HG02623 (cell line): ENCODE results near the gene PIP5K1B.

ENCODE experiments used
- ATAC-seq: cut with Tn5 transposase; IDR thresholded peaks from one replicate; pipeline ENCODE4 v1.9.1; 2021; ENCODE audit warnings: moderate library complexity; ENCODE audit not compliant: unreplicated experiment

Gene PIP5K1B

DNA sequence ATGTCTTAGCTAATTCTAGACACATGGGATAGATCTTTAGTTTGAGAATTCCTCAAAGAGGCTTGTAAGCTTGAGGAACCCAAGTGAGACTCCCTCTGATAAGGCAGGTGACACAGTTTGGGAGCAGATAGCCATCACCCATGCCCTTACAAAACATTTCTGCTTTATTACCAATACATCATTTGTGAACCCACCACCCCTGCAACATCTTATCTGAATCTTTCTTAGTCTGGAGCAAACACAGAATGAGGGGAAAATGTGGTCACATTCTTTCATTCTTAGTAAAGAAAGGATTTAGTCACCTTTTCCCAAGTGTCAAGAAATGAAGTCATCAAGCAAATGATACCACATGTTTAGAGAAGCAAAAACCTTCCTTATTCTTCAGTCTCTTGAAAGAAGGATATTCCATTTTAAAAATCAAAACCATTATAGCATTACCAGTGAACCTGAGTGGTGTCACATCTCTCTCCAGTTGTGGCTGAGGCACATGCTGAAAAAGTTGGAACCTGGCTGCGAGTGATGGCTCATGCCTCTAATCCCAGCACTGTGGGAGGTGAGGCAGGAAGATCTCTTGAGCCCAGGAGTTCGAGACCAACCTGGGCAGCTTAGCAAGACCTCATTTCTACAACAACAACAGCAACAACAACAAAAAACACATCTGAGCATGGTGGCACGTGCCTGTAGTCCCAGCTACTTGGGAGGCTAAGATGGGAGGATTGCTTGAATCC, 243.0 kb downstream of the PIP5K1B start:
- no peak for ATAC-seq

DNA sequence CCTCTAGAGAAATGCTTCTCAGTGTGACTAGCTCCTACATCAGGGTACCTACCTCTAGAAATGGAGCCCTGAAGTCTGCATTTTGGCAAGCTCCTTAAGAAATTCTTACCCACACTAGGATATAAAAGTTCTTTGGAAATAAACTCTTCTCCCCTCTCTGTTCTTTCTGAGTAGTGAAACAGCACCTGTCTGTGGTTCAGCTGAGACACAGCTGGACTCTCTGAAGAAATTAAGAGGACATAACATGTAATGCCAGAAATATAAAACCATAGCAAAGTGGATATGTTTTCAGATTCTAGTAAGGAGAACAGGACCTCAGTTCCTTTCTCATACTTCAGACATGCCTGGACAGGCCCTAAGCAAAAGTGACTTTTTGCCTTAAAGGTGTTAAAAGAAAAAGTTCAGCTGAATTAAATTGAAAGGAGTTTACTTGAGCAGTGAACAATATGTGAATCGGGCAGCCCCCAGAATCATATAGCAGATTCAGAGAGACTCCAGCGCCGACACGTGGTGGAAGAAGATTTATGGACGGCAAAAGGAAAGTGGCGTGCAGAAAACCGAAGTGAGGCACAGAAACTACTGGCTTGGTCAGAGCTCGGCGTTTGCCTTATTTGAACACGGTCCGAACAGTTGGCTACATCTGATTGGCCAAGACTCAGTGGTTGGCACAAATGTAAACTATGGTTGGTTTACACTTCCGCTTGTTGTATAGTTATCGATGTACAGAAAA, 244.4 kb downstream of the PIP5K1B start:
- peak; percentile 31 for ATAC-seq

DNA sequence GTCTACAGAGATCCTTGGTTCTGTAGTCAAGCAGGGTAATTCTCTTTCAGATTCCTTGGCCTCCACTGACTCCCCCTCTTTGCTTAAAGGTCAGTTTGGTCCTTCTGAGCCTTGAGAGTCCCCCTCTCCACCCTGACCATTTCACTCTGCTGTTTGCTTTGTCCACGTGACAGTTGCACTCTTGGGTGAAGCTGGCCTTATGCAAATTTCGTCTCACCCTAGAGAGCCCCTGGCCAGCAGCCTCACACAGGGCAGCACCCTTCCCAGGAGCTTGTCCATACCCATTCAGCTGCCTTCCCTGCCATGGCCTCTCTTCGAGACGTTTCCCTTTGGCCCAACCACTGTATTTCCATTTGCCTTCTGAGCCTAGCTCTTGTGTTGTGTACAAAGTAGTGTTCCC, 245.1 kb downstream of the PIP5K1B start:
- ATAC-seq, result no peak

DNA sequence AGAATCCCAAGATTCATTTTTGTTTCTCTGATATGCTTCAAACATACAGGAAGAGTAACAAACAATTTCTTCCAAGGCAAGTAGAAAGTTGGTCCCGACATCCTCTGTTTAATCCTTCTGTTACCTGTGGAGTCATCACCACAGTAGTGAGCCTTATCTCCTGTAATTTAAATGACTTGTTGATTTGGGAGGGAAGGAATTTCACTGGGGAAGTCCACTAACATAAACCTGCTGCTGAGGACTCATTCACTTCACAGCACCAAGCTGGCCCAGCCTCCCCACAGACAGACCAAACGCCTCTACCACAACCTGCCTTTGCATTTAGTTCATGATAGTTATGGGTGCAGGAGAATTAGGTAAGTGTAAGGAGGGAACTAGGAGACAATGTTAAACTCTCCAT, 245.6 kb downstream of the PIP5K1B start:
- no peak for ATAC-seq

DNA sequence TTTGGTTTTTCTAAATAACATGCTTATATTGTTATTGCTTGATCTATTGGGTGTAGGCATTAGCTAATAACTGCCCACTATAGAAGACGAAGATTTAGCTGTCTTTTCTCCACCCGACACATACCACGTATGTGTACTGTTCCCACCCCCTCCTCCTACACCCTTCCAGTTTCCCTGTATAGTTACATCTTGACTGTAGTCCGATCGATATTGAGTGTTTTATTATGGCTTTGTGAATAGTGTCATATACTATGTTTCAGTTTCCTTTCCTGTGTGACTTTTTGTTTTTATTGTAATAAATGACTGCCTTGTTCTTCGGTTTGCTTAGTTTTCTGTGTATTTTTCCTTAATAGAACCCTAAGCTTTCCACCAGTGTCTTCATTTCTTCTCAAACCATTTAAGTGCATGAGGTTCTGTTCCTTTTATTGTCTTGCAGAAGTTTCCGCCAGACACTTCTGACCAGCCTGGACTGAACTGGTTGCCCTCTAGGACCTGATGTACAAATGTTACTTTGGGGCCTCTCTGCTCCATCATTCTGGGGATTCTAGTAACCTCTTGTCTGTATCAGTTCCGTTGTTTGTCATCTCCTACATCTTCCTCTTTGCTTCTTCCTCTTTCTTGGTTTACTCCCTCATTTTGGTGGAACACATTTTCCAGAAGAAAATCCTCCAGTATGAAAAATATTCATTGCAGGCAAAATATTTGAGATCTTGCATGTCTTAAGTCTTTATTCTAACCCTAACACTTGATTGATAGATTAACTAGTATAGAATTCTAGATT, 247.0 kb downstream of the PIP5K1B start:
- peak; percentile 56 for ATAC-seq

DNA sequence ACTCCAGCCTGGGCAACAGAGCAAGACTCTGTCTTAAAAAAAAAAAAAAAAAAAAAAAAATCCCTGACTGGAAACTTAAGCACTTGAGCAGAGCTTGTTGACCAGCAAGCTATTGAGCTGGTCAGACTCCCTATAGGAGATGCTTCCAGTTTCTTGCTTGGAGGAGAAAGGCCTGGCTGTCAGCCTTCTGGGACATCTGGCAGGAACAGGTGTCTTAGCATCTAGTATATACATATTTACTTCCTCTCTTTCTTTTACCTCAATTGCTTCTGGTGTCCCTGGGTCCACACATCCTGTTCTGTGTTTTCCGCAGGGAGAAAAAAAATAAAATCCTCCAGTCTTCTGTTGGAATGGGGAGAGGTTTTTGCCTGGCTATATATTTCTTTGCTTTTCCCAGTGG, 248.7 kb downstream of the PIP5K1B start:
- ATAC-seq, result no peak

DNA sequence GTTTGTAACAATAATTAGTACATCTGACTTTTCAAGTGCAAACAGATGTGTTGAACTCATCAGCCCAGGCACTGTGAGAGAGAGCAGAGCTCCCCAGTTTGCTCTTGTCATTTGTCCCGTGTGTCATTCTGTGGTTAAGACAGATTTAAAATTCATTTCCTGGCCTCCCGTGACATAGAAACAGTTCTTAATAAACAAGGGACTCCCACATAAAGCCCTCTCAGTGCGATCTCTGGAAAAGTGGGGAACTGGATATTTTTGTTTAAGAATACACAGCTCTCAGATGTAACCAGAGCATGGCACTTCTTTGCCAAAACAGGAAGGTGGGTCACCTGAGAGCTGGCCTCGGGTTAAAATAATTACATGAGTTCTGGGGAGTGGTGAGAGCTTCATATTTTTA, 250.3 kb downstream of the PIP5K1B start:
- no peak for ATAC-seq

DNA sequence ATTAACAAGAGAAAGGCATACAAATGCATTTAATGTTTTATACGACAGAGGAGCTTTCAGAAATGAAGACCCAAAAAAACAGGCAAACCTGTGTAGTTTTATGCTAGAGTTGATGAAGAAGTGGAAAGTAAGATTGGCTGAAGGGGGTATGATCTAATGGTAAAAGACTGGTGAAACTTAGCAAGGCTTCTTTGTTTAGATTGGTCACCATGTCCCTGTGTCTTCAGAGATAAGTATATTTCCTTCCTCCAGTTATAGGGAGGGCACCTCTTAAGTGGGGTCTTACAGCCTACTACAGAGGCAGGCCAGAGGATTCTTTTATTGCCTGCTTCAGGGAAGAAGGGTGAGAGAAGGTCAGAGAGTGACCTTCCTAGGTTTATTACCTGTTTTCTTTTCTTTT, 252.4 kb downstream of the PIP5K1B start:
- ATAC-seq, result no peak

DNA sequence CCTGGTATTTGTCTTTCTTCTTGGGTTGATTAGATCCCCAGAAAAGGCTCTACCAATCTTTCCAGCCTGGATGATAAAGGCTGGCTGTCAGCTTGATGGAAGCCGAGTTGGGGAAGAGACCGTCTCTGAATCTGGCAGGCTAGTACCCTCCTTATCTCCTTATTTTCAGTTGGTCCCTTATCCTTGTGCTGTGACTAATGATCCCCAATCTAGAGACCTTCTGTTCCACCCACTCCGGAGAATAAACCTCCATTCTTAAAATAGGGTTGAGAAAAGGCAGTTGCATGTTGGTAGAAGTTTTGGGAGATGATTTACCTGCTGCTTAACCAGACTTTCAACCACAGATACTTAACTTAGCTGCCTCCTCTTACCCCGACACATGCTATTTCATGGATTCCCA, 256.5 kb downstream of the PIP5K1B start:
- no peak for ATAC-seq

DNA sequence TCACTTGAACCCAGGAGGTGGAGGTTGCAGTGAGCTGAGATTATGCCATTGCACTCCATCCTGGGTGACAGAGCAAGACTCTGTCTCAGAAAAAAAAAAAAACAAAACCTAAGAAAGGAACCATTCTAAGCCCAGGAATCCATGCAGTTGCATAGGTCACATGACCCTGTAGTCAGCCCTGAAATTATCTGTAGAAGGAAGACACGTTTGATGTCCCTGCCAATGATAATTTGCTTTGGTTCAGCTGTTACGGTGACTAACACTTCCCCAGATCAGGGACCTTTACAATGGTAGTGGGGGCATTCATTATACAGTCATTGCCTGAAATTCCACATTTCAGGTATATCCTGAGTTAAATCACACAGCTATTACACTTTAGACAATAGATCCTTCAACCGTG, 258.4 kb downstream of the PIP5K1B start:
- ATAC-seq, result no peak

DNA sequence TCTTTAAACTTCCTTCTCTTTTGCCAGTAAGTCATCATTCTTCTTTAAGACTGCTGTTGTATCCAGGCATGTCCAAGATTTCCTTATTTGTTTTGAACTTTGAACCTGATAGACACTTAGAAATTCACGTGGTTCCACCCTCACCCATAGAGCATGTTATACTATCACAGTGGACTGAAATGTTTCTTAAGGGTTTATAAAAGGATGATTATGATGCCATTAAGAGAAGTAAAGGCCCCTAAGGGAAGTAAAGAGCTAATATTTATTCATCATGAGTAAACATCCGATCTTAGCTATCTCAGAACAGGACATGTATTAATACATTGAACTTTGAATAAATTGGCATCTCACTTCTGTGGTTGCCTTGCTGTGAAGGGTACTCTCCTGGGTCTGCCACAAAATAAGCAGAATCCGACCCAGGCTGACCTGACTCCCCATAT, 259.1 kb downstream of the PIP5K1B start:
- no peak for ATAC-seq

DNA sequence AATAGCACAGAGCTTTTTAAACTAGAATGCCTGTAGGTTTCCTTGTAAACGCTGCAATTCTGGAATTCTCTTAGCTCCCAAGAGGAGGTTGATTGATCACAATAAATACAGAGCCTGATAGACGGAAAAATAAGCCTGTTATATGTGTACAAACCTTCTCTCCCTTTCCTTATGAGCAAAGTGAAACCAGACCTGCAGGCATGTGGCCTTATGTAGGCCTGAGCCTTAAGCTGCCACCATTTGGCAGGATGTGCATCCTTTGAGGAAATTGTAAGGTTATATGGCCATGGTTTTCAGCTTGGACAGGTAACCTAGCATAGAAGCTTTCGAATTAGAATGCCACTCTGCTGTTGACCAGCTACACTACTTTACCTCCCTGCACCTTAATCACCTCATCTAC, 259.7 kb downstream of the PIP5K1B start:
- ATAC-seq, result no peak

DNA sequence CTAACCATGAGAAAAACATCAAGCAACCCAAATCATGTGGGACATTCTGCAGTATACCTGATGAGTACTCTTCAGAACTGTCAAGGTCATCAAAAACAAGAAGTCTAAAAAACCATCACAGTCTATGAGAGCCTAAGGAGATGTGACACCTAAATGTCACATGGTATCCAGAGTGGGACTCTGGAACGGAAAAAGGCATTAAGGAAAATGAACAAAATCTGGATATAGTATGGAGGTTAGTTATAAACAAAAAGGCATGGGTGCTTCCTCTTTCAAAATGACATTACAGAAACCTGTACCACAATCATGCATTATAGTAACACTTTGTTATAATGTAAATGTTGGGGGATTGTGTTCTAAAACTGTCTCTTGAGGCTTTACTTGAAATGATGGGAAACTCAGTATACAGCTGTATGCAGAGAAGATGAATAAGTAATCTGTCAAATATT, 261.5 kb downstream of the PIP5K1B start:
- ATAC-seq, result peak; percentile 83

DNA sequence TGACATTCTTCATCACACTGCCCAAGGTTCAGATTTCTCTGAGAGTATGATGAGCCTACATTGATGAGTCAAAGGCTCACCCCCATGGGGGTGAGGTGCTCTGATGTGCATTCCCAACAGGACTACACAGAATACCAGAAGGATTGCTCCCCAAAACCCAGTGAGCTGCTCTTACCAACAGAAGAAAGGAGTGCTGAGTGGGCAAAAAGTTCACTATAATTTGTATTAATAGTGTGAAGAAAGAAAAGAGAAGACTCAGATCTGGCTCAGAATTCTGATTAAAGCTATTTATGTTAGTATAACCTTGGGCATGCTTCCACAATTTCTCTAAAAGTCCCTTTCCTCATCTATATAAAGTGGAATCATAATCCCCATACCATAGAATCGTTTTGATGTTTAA, 262.8 kb downstream of the PIP5K1B start:
- no peak for ATAC-seq

DNA sequence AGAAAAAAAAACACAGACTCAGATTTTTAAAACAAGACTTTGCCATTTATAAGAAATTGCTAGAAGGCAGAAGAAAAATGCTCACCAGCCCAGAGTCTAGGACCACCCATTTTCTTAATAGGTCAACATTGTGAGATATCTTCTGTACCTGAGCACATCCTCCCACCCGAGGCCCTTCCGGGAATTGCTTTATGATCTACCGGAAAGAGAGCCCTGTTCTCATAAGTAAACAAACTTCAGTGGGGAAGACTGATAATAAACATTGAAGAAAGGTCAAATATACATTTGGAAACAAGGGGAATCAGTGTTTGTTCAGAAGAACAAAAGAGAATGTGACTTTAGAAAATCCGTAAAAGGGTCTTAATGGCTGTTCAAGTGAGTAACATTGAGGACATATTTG, 264.5 kb downstream of the PIP5K1B start:
- ATAC-seq, result no peak

DNA sequence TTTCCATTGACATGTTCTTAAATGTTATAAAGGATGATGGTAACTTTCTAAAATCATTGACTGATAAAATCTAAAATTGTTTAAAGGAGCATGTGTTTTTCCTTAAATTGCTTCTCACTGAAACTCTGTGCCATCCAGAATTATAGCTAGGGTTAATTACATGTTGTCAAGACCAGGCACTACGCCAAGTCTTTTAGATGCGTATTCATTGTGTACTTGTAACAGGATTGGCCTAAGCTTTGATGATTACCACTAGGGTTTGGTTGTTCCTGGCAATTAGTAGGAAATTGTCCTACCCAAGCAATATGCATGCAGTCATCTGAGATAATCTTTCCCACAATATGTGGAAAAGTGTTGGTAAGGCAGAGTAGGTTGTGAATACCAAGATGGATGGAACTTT, 265.1 kb downstream of the PIP5K1B start:
- ATAC-seq, result no peak

DNA sequence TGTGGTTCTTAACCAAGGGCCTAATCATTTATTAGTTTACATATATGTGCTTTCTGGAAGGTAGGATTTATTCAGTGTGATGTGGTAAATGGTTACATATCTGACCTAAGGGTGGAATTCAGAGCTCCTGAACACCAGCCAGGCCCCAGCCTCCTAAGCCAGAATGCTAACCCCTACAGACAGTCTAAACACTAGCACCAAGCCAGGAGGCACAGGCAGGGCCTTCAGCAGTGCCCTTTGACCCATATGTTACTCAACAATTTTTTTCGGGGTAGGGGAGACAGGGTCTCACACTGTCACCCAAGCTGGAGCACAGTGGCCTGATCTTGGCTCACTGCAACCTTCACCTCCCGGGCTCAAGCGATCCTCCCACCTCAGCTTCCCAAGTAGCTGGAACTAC, 268.6 kb downstream of the PIP5K1B start:
- no peak for ATAC-seq

DNA sequence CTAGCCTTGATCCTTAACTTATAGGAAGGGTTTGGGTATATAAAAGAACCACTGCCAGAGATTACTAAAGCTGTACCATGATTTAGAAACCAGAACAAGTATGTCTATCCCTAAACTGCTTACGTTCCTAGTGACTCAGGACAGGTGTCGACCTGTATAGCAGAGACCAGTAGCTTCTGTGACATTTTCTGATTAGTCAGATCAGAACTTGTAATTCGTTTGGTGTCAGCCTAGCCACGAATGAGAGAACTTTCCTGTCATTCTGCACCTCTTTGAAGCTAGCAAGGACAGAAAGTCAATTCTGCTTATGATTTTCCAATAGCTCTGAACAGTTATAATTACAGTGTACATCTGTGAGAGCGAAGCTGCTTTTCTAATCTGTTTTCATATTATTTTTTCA, 269.4 kb downstream of the PIP5K1B start:
- peak; percentile 92 for ATAC-seq

DNA sequence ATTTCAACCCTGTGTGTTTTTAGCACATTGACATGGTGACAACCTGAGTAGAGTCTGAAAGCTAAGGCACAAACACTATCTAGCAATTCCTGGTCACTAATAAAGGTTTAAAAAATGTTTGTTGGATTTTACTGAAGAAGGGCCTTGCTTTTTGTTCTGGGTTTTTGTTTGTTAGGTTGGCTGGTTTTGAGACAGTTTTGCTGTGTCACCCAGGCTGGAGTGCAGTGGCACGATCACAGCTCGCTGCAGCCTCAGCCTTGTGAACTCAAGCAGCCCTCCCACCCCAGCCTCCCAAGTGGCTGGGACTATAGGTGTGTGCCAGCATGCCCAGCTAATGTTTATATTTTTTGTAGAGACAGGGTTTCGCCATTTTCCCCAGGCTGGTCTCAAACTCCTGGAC, 269.9 kb downstream of the PIP5K1B start:
- no peak for ATAC-seq

DNA sequence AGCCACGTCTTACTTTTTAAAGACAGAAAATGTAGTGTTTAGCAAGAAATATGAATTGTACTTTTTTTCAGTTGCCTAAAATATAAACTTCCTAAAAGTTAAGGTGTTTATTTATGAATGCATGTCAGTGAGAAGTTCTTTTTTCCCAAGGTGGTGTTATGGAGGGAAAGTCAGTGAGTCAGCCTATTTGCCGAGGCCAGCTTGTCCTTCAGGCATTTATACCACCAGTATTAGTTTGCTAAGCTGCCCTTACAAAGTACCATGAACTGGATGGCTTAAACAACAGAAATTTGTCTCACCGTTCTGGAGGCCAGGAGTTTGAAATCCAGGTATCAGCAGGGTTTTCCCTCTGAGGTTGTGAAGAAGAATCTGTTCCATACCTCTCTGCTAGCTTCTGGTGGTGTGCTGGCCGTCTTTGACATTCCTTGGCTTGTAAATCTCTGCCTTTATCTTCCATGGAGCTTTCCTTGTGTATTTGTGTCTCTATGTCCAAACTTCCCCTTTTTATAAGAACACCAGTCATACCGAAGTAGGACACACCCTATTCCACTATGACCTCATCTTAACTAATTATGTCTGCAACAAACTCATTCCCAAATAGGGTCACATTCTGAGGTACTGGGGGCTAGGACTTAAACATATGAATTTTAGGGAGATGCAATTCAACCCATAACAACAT, 270.5 kb downstream of the PIP5K1B start:
- ATAC-seq, result no peak

DNA sequence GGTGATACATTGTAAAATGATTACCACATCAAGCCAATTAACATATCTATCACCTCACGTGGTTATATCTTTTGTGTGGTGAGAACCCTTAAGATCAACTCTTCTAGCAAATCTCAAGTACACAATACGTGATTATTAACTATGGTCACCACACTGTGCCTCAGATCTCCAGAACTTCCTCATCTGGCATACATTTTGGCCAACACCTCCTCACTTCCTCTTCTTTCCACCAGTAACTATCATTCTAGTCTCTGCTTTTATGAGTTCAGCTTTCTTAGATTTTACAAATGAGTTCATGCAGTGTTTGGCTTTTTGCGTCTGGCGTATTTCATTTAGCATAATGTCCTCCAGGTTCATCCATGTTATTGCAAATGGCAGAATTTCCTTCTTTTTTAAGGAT, 273.0 kb downstream of the PIP5K1B start:
- no peak for ATAC-seq
